ENCODE measurements around the gene BIRC5.

Gene BIRC5

DNA sequence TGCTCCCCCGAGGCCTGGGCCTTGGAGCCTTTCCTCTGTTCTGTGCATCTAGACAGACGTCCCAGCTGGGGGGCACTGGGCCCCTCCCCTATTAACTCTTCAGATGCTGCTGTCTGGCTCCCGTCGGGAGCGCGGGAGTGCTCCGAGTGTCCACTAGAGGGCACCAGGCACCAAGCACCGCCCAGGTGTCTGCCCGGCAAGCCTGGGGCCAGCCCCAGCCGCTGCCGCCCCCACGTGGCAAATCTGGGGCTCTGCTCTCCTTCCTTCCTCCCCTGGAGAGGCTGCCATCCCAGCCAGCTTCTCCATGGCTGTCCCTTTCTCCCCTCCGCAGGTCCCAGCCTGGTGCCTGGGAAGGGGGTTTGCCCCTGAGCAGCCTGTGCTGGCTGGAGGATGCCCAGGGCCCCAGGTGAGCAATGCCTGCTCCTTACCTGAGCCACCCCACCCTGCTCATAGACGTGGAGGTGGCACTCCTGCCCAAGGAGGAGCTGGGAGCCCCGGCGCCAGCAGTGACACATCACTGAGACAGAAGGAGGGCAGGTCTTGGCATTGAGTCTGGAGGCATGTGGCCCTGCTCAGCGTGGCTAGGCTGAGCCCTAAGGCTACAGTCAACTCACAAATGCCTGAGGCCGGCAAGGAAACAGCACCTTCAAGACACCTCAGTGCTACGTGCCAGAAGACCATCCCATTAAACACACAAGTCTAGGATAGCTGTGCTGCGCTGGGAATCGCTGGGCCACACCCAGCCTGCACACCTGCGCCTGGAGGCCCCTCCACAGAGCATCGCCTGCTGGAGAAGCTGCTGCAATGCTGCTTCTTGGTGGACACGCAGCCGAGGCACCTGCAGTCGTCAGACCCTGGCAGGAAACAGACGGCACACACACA, 37.1 kb downstream of the BIRC5 start:
- Histone ChIP-seq H3K4me1 (ENCODE audit: insufficient read depth, low read length, poor library complexity, severe bottlenecking) (peaks cover 30% of the 10 kb centered on the region), H3K79me2 (ENCODE audit: insufficient read depth, low read length) (no peaks in the 10 kb centered on the region), H3F3A (ENCODE audit: low read depth) (0 out of 2 replicates have a peak, but pooled peaks cover 6% of the 10 kb centered on the region), H3K4me3 (ENCODE audit: low read length, poor library complexity, severe bottlenecking) (no peak overlapping the region), H3K9ac (ENCODE audit: low read depth, low read length, poor library complexity, severe bottlenecking) (no peak overlapping the region), H3K36me3 (ENCODE audit: insufficient read depth, low read length) (no peaks in the 10 kb centered on the region), H2AFZ (ENCODE audit: low read length) (no peak overlapping the region; the same call in 1 of the 2 replicates), H3K4me2 (ENCODE audit: low read depth, low read length, poor library complexity, severe bottlenecking) (peak overlapping the region; percentile 55), H3K9me2 (replicated peaks; ENCODE audit: low read depth, low read length) (no peaks in the 10 kb centered on the region), H3K9me3 (ENCODE audit: insufficient read depth, low read depth, low read length) (no peaks in the 10 kb centered on the region), H4K20me1 (ENCODE audit: insufficient read depth, low read length, poor library complexity, severe bottlenecking) (no peaks in the 10 kb centered on the region), H3K27me3 (ENCODE audit: insufficient read depth, low read length, poor library complexity, severe bottlenecking) (no peaks in the 10 kb centered on the region)
- no peak for TF ChIP-seq EZH2phosphoT487 (IDR thresholded peaks at IDR 0.05; ENCODE audit: borderline replicate concordance)
- TF ChIP-seq, protein P1, sequence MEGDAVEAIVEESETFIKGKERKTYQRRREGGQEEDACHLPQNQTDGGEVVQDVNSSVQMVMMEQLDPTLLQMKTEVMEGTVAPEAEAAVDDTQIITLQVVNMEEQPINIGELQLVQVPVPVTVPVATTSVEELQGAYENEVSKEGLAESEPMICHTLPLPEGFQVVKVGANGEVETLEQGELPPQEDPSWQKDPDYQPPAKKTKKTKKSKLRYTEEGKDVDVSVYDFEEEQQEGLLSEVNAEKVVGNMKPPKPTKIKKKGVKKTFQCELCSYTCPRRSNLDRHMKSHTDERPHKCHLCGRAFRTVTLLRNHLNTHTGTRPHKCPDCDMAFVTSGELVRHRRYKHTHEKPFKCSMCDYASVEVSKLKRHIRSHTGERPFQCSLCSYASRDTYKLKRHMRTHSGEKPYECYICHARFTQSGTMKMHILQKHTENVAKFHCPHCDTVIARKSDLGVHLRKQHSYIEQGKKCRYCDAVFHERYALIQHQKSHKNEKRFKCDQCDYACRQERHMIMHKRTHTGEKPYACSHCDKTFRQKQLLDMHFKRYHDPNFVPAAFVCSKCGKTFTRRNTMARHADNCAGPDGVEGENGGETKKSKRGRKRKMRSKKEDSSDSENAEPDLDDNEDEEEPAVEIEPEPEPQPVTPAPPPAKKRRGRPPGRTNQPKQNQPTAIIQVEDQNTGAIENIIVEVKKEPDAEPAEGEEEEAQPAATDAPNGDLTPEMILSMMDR (conservative IDR thresholded peaks at IDR 0.05; ENCODE audit: low read length) = peak; percentile 99

DNA sequence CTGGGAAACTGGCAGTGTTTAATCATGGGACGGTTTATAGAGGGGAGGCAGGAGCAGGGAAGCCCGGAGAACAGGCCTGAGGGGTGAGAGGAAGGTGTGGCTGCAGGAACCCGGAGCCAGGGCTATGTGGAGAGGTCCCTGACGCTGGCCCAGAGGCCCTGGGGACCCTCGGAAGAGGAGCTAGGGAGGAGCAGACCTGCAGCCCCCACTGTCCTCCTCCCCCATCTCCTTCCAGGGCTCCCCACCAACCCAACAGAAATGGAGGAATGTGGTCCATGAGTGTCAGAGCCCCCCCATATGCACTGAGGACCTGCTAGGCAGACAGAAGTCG, 37.7 kb downstream of the BIRC5 start:
- Histone ChIP-seq H3K27me3 (ENCODE audit: insufficient read depth, low read length, poor library complexity, severe bottlenecking) (no peaks in the 10 kb centered on the region), H3K9me3 (ENCODE audit: insufficient read depth, low read depth, low read length) (no peaks in the 10 kb centered on the region), H3K4me1 (ENCODE audit: insufficient read depth, low read length, poor library complexity, severe bottlenecking) (peaks cover 30% of the 10 kb centered on the region), H3K79me2 (ENCODE audit: insufficient read depth, low read length) (no peaks in the 10 kb centered on the region), H2AFZ (ENCODE audit: low read length) (no peak overlapping the region), H4K20me1 (ENCODE audit: insufficient read depth, low read length, poor library complexity, severe bottlenecking) (no peaks in the 10 kb centered on the region), H3K9ac (ENCODE audit: low read depth, low read length, poor library complexity, severe bottlenecking) (peak overlapping the region; percentile 15), H3K4me2 (ENCODE audit: low read depth, low read length, poor library complexity, severe bottlenecking) (peak overlapping the region; percentile 55), H3K9me2 (replicated peaks; ENCODE audit: low read depth, low read length) (no peaks in the 10 kb centered on the region), H3K36me3 (ENCODE audit: insufficient read depth, low read length) (no peaks in the 10 kb centered on the region), H3F3A (ENCODE audit: low read depth) (0 out of 2 replicates have a peak, but pooled peaks cover 6% of the 10 kb centered on the region), H3K4me3 (ENCODE audit: low read length, poor library complexity, severe bottlenecking) (peak overlapping the region; percentile 34)
- TF ChIP-seq EZH2phosphoT487 (IDR thresholded peaks at IDR 0.05; ENCODE audit: borderline replicate concordance) = no peak
- TF ChIP-seq, protein P1 (conservative IDR thresholded peaks at IDR 0.05; ENCODE audit: low read length) = no peak

DNA sequence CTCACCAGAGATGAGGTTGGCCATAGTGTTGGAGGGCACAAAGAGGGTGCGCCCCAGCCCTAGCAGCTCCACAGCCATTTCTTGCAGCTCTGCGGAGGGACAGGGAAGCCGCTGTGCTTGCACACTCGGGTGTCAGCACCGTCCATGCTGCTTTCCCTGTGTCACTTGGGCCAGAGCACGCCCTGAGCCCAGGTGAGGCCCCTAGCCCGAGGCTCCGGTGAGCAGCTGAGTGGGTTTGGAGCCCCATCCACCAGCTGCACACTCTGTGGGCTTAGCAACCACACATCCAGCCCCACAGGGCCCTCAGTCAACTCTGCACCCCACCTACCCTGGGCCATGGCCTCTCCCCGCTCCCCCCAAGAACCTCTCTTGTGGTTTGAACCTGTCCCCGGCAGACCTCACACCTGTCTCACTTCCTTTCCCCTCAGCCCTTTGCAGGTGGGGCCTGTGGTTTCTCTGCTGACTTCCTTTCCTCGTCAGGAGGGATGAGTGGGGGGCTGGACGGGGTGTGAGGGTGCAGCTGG, 38.1 kb downstream of the BIRC5 start:
- H2AFZ ChIP-seq (ENCODE audit: low read length) = no peak overlapping the region
- H3K79me2 ChIP-seq (ENCODE audit: insufficient read depth, low read length) = no peaks in the 10 kb centered on the region

More for the DNA sequence above, 38.1 kb downstream of the BIRC5 start:
- Histone ChIP-seq H3K36me3 (ENCODE audit: insufficient read depth, low read length) (no peaks in the 10 kb centered on the region), H3K9me3 (ENCODE audit: insufficient read depth, low read depth, low read length) (no peaks in the 10 kb centered on the region), H3K4me2 (ENCODE audit: low read depth, low read length, poor library complexity, severe bottlenecking) (peak overlapping the region; percentile 55), H3F3A (ENCODE audit: low read depth) (0 out of 2 replicates have a peak, but pooled peaks cover 6% of the 10 kb centered on the region), H3K4me3 (ENCODE audit: low read length, poor library complexity, severe bottlenecking) (peak overlapping the region; percentile 34), H3K27me3 (ENCODE audit: insufficient read depth, low read length, poor library complexity, severe bottlenecking) (no peaks in the 10 kb centered on the region), H4K20me1 (ENCODE audit: insufficient read depth, low read length, poor library complexity, severe bottlenecking) (no peaks in the 10 kb centered on the region), H3K4me1 (ENCODE audit: insufficient read depth, low read length, poor library complexity, severe bottlenecking) (peaks cover 30% of the 10 kb centered on the region), H3K9me2 (replicated peaks; ENCODE audit: low read depth, low read length) (no peaks in the 10 kb centered on the region), H3K9ac (ENCODE audit: low read depth, low read length, poor library complexity, severe bottlenecking) (peak overlapping the region; percentile 15)
- TF ChIP-seq, protein P1 (conservative IDR thresholded peaks at IDR 0.05; ENCODE audit: low read length) = no peak
- TF ChIP-seq EZH2phosphoT487 (IDR thresholded peaks at IDR 0.05; ENCODE audit: borderline replicate concordance) = no peak
